Endometrium (tissue), 2 donors: Measurements from ENCODE around the gene FGF14.
"Not testable (repeated sequence)": the region's sequence is repeated elsewhere in the genome, so short reads cannot be mapped to it uniquely, and the experiment has no call there.

Source experiments
- FAIRE-seq: peaks from 2 replicates; lab custom pipeline; 2012; peaks lifted over from hg19 to GRCh38; lab: Jason Lieb, UNC
- donor health status: control.
- donor health status: control.

The FGF14 gene

GRCh38 chr13:102040812-102041211, 361.0 kb downstream of the FGF14 start:
- no peak for FAIRE-seq

- FAIRE-seq: no peak
Measured at GRCh38 chr13:102039264-102039663, 362.6 kb downstream of the FGF14 start.

- no peak for FAIRE-seq
Measured at GRCh38 chr13:102038787-102039186, 363.1 kb downstream of the FGF14 start.

GRCh38 chr13:102035969-102036368, 365.9 kb downstream of the FGF14 start:
- no peak for FAIRE-seq

GRCh38 chr13:102033857-102034331, 368.0 kb downstream of the FGF14 start:
- no peak for FAIRE-seq

- FAIRE-seq: no peak
Measured at GRCh38 chr13:102033386-102033785, 368.5 kb downstream of the FGF14 start.

GRCh38 chr13:102028868-102029267, 373.0 kb downstream of the FGF14 start:
- no peak for FAIRE-seq

GRCh38 chr13:102028206-102028605, 373.6 kb downstream of the FGF14 start:
- no peak for FAIRE-seq

GRCh38 chr13:102021777-102022176, 380.1 kb downstream of the FGF14 start:
- FAIRE-seq: no peak

- FAIRE-seq: no peak
Measured at GRCh38 chr13:102020611-102021216, 381.1 kb downstream of the FGF14 start.

- no peak for FAIRE-seq
Measured at GRCh38 chr13:102018716-102019115, 383.1 kb downstream of the FGF14 start.

- FAIRE-seq: no peak
Measured at GRCh38 chr13:102017248-102017647, 384.6 kb downstream of the FGF14 start.

GRCh38 chr13:102012299-102013293, 389.3 kb downstream of the FGF14 start:
- FAIRE-seq: no peak

GRCh38 chr13:102011455-102011854, 390.4 kb downstream of the FGF14 start:
- FAIRE-seq: not testable (repeated sequence)

GRCh38 chr13:102003848-102004570, 397.8 kb downstream of the FGF14 start:
- FAIRE-seq: no peak

GRCh38 chr13:102002287-102002686, 399.6 kb downstream of the FGF14 start:
- no peak for FAIRE-seq

- no peak for FAIRE-seq
Measured at GRCh38 chr13:102000764-102001163, 401.1 kb downstream of the FGF14 start.

- FAIRE-seq: no peak
Measured at GRCh38 chr13:101998129-101998528, 403.7 kb downstream of the FGF14 start.

- no peak for FAIRE-seq
Measured at GRCh38 chr13:101996954-101997353, 404.9 kb downstream of the FGF14 start.

GRCh38 chr13:101989798-101990350, 412.0 kb downstream of the FGF14 start:
- FAIRE-seq: no peak

GRCh38 chr13:101988140-101988539, 413.7 kb downstream of the FGF14 start:
- no peak for FAIRE-seq

- FAIRE-seq: no peak
Measured at GRCh38 chr13:101986316-101986715, 415.5 kb downstream of the FGF14 start.
